ENCODE results near the gene LIG4.

Gene LIG4

GRCh38 chr13:108230377-108230776 is 15.0 kb upstream of the LIG4 start:
- Histone ChIP-seq H3K14ac (ENCODE audit: low read length) (no peak overlapping the region), H2AK5ac (ENCODE audit: low read length) (no peak overlapping the region), H3K4me1 (ENCODE audit: control insufficient read depth in 1 of 2, insufficient read depth in 2 of 2, low read length in 2 of 2) (no peaks in the 10 kb centered on the region), H4K12ac (ENCODE audit: low read depth, low read length) (no peak overlapping the region), H3K18ac (ENCODE audit: low read length) (no peak overlapping the region), H2BK120ac (ENCODE audit: insufficient read depth, low read length, poor library complexity) (no peak overlapping the region), H2AFZ (ENCODE audit: insufficient read depth, low read length, poor library complexity) (no peak overlapping the region), H3K23ac (ENCODE audit: low read length) (no peak overlapping the region), H3K4me2 (ENCODE audit: low read length) (no peak overlapping the region), H3K4ac (ENCODE audit: low read depth, low read length) (no peak overlapping the region), H3K9ac (ENCODE audit: low read length) (no peak overlapping the region), H4K8ac (ENCODE audit: low read depth, low read length) (no peak overlapping the region), H3K79me2 (ENCODE audit: control insufficient read depth, insufficient read depth, low read length, poor library complexity) (no peaks in the 10 kb centered on the region), H3K79me1 (ENCODE audit: low read length) (no peaks in the 10 kb centered on the region), H3K36me3 (ENCODE audit: control insufficient read depth in 1 of 2, insufficient read depth in 2 of 2, low read length in 2 of 2) (no peaks in the 10 kb centered on the region), H2BK12ac (ENCODE audit: low read length) (no peak overlapping the region), H3K4me3 (ENCODE audit: low read depth, low read length) (no peak overlapping the region), H2BK5ac (ENCODE audit: low read depth, low read length, poor library complexity) (no peak overlapping the region), H3K27me3 (ENCODE audit: insufficient read depth, low read length) (no peaks in the 10 kb centered on the region), H4K91ac (ENCODE audit: low read depth, low read length) (no peak overlapping the region), H3K27ac (ENCODE audit: low read depth, low read length) (no peak overlapping the region), H3K9me3 (ENCODE audit: insufficient read depth, low read depth, low read length) (no peaks in the 10 kb centered on the region)
- no peak for DNase-seq

- H3K79me1 ChIP-seq (ENCODE audit: low read length): no peaks in the 10 kb centered on the region
- H3K27ac ChIP-seq (ENCODE audit: low read depth, low read length): no peak overlapping the region
- no peak overlapping the region for H2AFZ ChIP-seq (ENCODE audit: insufficient read depth, low read length, poor library complexity)
- H2BK5ac ChIP-seq (ENCODE audit: low read depth, low read length, poor library complexity): no peak overlapping the region
- H2BK120ac ChIP-seq (ENCODE audit: insufficient read depth, low read length, poor library complexity): no peak overlapping the region
- no peaks in the 10 kb centered on the region for H3K79me2 ChIP-seq (ENCODE audit: control insufficient read depth, insufficient read depth, low read length, poor library complexity)
- no CpG with 5 or more reads among the region's 1 CpG for WGBS (ENCODE audit: extremely low coverage, insufficient coverage, insufficient read length)
- no peak overlapping the region for H3K18ac ChIP-seq (ENCODE audit: low read length)
- H3K23ac ChIP-seq (ENCODE audit: low read length): no peak overlapping the region
- H3K4me3 ChIP-seq (ENCODE audit: low read depth, low read length): no peak overlapping the region
- H2BK12ac ChIP-seq (ENCODE audit: low read length): no peak overlapping the region
- H3K4me2 ChIP-seq (ENCODE audit: low read length): no peak overlapping the region
- no peak overlapping the region for H3K9ac ChIP-seq (ENCODE audit: low read length)
- H3K27me3 ChIP-seq (ENCODE audit: insufficient read depth, low read length): no peaks in the 10 kb centered on the region
- no peaks in the 10 kb centered on the region for H3K9me3 ChIP-seq (ENCODE audit: insufficient read depth, low read depth, low read length)
- no peak overlapping the region for H3K4ac ChIP-seq (ENCODE audit: low read depth, low read length)
- H2AK5ac ChIP-seq (ENCODE audit: low read length): no peak overlapping the region
- no peak overlapping the region for H4K8ac ChIP-seq (ENCODE audit: low read depth, low read length)
- peak; percentile 10 to 72 for DNase-seq
- H3K14ac ChIP-seq (ENCODE audit: low read length): no peak overlapping the region
- no peaks in the 10 kb centered on the region for H3K4me1 ChIP-seq (ENCODE audit: control insufficient read depth in 1 of 2, insufficient read depth in 2 of 2, low read length in 2 of 2)
- no peak overlapping the region for H4K91ac ChIP-seq (ENCODE audit: low read depth, low read length)
- no peaks in the 10 kb centered on the region for H3K36me3 ChIP-seq (ENCODE audit: control insufficient read depth in 1 of 2, insufficient read depth in 2 of 2, low read length in 2 of 2)
- no peak overlapping the region for H4K12ac ChIP-seq (ENCODE audit: low read depth, low read length)
Observed at GRCh38 chr13:108227651-108228272, 12.4 kb upstream of the LIG4 start.

DNA sequence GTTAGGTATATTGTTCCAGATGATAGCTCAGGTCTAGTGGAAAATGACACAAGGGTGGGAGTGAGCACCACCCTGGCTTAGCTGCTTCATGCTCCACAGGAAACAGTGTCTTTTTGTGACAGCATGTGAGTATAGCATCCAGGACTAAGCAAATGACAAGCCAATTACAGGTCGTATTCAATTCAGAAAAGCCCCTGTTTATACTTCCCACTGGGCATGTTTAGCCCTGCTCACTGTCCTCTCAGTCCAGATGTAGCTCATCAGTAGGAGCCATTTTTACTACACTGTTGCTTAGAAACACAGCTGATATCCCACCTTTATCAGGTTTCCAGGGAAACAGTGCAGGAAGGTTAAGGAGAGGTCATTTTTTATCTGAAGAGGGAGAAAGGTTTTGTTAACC is 10.8 kb upstream of the LIG4 start:
- Histone ChIP-seq H2AFZ (ENCODE audit: insufficient read depth, low read length, poor library complexity) (no peak overlapping the region), H3K9me3 (ENCODE audit: insufficient read depth, low read depth, low read length) (no peaks in the 10 kb centered on the region), H3K79me2 (ENCODE audit: control insufficient read depth, insufficient read depth, low read length, poor library complexity) (no peaks in the 10 kb centered on the region), H2BK12ac (ENCODE audit: low read length) (no peak overlapping the region), H3K18ac (ENCODE audit: low read length) (no peak overlapping the region), H3K14ac (ENCODE audit: low read length) (no peak overlapping the region), H3K36me3 (ENCODE audit: control insufficient read depth in 1 of 2, insufficient read depth in 2 of 2, low read length in 2 of 2) (no peaks in the 10 kb centered on the region), H2AK5ac (ENCODE audit: low read length) (no peak overlapping the region), H3K9ac (ENCODE audit: low read length) (no peak overlapping the region), H3K4ac (ENCODE audit: low read depth, low read length) (no peak overlapping the region), H3K23ac (ENCODE audit: low read length) (no peak overlapping the region), H3K27me3 (ENCODE audit: insufficient read depth, low read length) (no peaks in the 10 kb centered on the region), H3K79me1 (ENCODE audit: low read length) (no peaks in the 10 kb centered on the region), H4K12ac (ENCODE audit: low read depth, low read length) (no peak overlapping the region), H3K4me2 (ENCODE audit: low read length) (no peak overlapping the region), H3K4me1 (ENCODE audit: control insufficient read depth in 1 of 2, insufficient read depth in 2 of 2, low read length in 2 of 2) (no peaks in the 10 kb centered on the region), H3K4me3 (ENCODE audit: low read depth, low read length) (no peak overlapping the region), H2BK120ac (ENCODE audit: insufficient read depth, low read length, poor library complexity) (no peak overlapping the region), H4K8ac (ENCODE audit: low read depth, low read length) (no peak overlapping the region), H3K27ac (ENCODE audit: low read depth, low read length) (no peak overlapping the region), H2BK5ac (ENCODE audit: low read depth, low read length, poor library complexity) (no peak overlapping the region), H4K91ac (ENCODE audit: low read depth, low read length) (no peak overlapping the region)
- DNase-seq: no peak
- no CpG with 5 or more reads among the region's 1 CpG for WGBS (ENCODE audit: extremely low coverage, insufficient coverage, insufficient read length)

- no peak for DNase-seq
- Histone ChIP-seq H2BK12ac (ENCODE audit: low read length) (no peak overlapping the region), H4K12ac (ENCODE audit: low read depth, low read length) (no peak overlapping the region), H3K27ac (ENCODE audit: low read depth, low read length) (no peak overlapping the region), H3K9me3 (ENCODE audit: insufficient read depth, low read depth, low read length) (no peaks in the 10 kb centered on the region), H2AFZ (ENCODE audit: insufficient read depth, low read length, poor library complexity) (no peak overlapping the region), H2BK120ac (ENCODE audit: insufficient read depth, low read length, poor library complexity) (no peak overlapping the region), H4K91ac (ENCODE audit: low read depth, low read length) (no peak overlapping the region), H3K23ac (ENCODE audit: low read length) (no peak overlapping the region), H4K8ac (ENCODE audit: low read depth, low read length) (no peak overlapping the region), H3K4me2 (ENCODE audit: low read length) (no peak overlapping the region), H3K4ac (ENCODE audit: low read depth, low read length) (no peak overlapping the region), H2AK5ac (ENCODE audit: low read length) (no peak overlapping the region), H3K79me1 (ENCODE audit: low read length) (no peaks in the 10 kb centered on the region), H3K79me2 (ENCODE audit: control insufficient read depth, insufficient read depth, low read length, poor library complexity) (no peaks in the 10 kb centered on the region), H2BK5ac (ENCODE audit: low read depth, low read length, poor library complexity) (no peak overlapping the region), H3K36me3 (ENCODE audit: control insufficient read depth in 1 of 2, insufficient read depth in 2 of 2, low read length in 2 of 2) (no peaks in the 10 kb centered on the region), H3K14ac (ENCODE audit: low read length) (no peak overlapping the region), H3K4me3 (ENCODE audit: low read depth, low read length) (no peak overlapping the region), H3K4me1 (ENCODE audit: control insufficient read depth in 1 of 2, insufficient read depth in 2 of 2, low read length in 2 of 2) (no peaks in the 10 kb centered on the region), H3K9ac (ENCODE audit: low read length) (no peak overlapping the region), H3K18ac (ENCODE audit: low read length) (no peak overlapping the region), H3K27me3 (ENCODE audit: insufficient read depth, low read length) (no peaks in the 10 kb centered on the region)
- no CpG with 5 or more reads among the region's 1 CpG for WGBS (ENCODE audit: extremely low coverage, insufficient coverage, insufficient read length)
Observed at GRCh38 chr13:108225440-108225839, 10.1 kb upstream of the LIG4 start.
